HG02763 (cell line): ENCODE measurements around the gene VPS33A.
"Not testable (repeated sequence)": the region's sequence is repeated elsewhere in the genome, so short reads cannot be mapped to it uniquely, and the experiment has no call there.

ENCODE experiments used
- ATAC-seq: cut with Tn5 transposase; IDR thresholded peaks from one replicate; pipeline ENCODE4 v1.9.1; 2021; ENCODE audit warnings: mild to moderate bottlenecking, moderate library complexity; ENCODE audit not compliant: unreplicated experiment

Gene VPS33A

DNA sequence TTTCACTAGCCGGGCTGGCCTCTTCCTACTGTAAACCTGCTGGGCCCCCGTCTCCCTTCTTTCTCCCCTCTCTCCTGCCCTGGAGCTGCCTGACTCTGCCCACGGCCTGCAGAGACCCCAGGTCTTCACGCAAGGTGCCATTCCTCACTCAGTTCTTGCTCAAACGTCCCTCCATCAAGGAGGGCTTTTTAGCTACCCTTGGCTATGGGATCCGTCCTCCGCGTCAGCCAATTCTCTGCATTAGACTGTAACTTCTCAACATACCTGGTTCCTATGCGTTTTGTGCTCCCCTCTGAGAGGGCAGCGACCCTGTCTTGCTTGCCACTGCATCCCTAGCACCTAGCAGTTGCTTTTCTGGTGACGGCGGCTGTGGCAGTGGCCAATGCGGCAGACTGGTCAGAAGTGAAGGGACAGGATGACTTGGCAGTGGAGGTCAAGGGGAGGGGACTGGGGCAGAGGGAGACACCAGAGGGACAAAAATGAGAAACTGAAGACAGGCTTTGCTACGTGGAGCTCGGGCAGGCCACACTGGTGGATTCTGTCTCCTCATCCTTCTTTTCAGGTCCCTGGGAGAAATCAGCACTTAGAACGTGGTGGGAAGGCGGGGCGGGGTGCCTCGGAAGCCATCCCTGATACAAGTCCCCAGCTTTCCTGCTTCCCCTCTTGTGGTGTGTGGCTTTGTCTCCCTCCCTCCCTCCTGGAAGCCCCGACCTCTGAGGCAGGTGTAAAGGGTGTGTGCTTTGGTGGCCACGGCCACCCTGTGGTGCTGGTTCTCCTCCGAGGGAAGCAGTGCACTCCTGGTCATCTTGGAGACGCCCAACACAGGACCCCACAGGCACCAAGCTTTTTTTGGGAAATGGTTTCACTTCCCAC, 61.0 kb downstream of the VPS33A start:
- no peak for ATAC-seq

DNA sequence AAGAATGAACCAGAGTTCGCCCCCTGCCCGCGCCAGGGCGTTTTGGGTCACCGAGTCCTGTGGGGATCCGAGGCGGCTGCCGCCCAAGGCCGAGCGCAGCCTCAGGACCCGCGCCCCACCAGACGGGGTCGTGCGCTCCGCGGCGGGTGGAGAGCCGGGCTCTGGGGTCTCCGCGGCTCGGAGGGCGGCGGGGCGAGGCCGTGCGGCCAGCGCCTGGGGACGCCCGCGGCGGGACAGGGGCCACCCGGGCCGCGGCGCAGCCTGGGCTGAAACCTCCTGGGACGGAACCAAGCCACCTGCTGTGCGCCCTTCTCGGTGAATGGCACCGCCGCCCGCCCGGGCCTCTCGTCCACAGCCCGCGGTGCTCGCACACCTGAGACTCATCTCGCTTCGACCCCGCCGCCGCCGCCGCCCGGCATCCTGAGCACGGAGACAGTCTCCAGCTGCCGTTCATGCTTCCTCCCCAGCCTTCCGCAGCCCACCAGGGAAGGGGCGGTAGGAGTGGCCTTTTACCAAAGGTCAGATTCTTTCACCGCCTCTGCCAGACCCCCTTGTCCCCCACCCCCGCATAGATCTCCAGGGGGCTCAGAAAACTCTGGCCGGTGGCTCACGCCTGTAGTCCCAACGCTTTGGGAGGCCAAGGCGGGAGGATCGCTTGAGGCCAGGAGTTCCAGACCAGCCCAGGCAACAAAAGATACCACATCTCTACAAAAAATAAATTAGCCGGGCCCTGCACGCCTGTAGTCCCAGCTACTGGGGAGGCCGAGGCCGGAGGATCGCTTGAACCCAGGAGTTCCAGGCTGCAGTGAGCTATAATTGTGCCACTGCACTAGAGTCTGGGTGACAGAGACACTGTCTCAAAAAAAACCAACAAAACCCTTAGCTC, 61.9 kb downstream of the VPS33A start:
- ATAC-seq: no peak

DNA sequence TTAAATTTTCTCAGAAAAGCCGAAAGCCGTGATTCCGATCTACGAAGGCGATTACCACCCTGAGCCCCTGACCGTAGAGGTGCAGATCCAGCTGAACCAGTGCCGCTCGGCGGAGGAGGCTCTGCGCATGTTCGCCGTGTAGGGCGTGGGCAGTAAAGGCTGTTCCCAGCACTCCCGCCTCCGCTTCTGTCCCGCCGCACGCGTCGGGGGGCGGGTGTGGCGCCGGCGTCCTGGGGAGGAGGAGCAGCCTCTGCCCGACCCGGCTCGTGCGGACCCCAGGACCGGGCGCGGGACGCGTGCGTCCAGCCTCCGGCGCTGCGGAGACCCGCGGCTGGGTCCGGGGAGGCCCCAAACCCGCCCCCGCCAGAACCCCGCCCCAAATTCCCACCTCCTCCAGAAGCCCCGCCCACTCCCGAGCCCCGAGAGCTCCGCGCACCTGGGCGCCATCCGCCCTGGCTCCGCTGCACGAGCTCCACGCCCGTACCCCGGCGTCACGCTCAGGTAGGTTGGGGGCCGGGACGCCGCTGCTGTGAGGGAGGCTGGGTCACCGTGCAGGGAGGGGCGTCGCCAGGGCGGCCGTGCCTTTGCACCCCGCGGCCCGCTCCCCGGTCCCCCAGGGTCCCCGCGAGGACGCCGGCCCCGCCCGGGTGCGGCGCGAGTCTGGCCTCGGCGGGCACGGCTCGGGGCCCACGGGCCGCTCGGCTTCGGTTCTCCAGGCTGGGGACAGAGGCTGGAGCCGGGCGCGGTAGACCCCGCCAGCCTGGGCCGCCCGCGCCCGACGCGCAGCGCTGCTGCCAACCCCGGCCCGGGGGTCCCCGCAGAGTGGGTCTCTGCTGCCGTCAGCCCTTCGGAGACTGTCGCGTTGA, 62.8 kb downstream of the VPS33A start, which contains the start of gene B3GNT4:
Gene B3GNT4 (plus strand): TSS at position 409 of the 866 bp plus-strand sequence. CDS start 910 bp downstream, outside the sequence.
- no peak for ATAC-seq

DNA sequence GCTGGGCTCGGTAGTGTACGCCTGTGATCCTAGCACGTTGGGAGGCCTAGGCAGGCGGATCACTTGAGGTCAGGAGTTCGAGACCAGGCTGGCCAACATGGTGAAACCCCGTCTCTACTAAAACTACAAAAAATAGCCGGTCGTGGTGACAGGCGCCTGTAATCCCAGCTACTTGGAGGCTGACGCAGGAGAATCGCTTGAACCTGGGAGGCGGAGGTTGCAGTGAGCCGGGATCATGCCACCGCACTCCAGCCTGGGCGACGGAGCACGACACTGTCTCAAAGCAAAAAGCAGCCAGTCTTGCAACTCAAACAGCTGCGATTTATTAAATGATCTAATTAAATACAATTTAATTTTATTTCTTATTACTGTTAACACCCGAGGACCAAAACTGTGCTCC, 63.5 kb downstream of the VPS33A start:
- ATAC-seq: not testable (repeated sequence)

DNA sequence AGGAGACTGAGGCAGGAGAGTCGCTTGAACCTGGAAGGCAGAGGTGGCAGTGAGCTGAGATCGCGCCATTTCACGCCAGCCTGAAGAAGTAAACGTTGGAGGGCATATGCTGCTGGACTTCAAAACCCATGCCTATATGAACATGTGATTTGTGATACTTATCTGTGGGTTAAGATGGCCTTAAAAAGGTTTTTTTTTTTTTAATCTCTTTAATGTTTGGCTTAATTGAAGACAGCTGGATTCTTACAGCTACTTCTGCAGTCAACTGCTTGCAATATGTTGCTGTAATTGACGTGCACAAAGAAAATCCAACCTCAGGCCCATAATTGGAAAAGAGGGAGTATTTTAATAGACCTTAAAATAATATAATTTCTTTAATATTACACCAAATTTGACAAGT, 64.3 kb downstream of the VPS33A start:
- ATAC-seq: no peak

DNA sequence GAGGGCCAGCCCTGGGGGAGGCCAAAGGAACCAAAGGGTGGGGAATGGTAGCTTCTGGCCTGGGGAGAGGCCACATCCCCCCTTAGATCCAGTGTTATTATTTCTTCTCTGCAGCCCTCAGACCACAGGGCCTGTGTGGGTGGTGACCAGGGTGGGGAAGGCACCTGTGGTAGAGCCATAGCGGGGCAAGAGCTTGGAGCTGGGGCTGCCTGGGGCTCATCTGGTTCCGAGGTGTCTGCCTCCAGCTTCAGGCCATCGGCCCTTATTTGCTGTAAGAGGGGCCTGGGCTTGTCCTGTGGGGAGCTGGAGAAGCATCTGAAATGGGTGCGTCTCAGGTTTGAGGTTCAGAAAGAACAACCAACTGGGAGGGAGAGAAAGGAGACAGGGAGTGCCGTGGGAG, 64.9 kb downstream of the VPS33A start:
- no peak for ATAC-seq

DNA sequence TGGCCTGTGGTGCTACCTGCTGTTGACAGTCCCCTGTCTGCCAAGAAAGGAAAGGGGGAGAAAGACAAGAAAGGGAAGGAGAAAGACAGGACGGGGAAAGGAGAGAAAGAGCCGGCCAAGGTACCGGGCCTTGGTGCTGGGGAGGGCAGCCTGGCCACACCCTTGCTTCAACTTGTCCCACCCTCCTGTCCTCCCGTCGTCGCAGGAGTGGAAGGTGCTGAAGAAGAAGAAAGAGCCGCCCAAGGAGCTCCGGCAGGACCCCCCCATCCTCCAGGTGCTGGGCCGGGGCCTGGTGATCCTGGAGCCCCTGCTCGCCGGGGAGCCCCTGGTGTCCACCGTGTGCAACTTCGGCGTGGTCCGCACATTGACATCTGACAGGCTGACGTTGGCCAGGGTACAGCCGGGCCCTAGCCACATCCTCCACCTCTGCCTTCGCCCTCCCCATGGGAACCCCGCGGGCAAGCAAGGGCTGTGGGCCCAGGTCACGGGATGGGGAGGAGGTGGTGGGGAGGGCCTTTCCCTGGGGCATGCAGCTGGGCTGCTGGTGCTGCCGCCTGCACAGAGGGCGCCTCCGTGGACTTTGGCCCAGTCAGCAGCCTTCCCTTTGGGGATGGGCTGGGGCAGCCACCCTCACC, 65.6 kb downstream of the VPS33A start:
- ATAC-seq: no peak

DNA sequence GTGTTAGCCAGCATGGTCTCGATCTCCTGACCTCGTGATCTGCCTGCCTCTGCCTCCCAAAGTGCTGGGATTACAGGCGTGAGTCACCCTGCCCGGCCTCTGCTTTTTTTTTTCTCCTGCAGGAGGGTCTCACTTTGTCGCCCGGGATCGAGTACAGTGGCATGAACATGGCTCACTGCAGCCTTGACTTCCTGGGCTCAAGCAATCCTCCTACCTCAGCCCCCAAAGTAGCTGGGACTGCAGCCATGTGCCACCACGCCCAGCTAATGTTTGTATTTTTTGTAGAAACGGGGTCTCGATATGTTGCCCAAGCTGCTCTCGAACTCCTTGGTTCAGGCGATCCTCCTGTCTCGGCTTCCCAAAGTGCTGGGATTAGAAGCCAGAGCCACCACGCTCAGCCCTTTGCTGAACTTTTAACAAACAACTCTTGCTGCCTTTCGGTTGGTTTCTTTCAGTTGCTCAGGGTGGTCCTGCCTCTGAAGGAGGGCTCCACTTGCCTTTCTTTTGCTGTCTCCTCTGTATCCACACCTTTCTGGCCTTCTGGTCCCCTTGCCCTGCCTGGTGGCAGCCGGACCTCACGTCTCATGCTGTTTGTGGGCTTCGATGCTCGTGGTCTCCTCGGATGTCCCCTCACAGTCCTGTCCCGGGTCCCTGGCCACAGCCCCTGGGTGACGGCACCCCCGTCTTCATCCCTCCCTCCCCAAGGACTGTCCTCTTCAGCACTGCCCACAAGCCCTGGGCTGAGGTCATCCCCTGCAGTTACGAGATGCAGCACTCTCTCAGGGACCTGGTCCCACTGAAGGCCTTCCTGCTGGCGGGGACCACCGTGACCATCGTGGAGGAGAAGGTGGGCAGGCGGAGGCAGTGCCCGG, 66.6 kb downstream of the VPS33A start:
- ATAC-seq: no peak

DNA sequence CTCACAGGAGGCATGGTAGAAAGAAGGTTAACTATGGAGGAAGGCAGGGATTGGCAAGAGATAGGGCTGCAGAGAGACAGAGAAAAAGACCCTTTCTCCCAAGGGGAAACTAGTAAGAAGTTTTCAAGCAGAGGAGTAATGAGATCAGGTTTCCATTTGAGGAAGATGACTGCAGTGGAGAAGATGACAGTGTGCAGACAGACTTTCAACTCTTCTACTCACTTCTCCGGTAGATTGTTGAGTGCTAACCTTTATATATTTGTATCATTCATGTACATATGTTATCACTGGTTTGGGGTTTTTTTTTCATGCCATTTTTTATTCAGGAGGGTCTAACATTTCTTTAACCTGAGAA, 68.7 kb downstream of the VPS33A start:
- ATAC-seq: no peak

DNA sequence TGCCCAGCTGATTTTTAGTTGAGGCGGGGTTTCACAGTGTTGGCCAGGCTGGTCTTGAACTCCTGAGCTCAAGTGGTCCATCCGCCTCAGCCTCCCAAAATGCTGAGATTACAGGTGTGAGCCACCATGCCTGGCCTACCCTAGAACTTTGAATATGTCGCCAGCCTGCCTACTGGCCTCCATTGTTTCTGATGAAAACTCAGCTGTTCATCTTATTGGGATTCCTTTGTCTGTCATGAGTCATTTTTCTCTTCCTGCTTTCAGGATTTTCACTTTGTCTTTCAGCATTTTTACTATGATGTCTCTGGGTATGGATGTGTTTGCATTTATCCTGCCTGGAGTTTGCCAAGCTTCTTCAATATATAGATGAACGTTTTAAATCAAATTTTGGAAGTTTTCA, 70.9 kb downstream of the VPS33A start:
- ATAC-seq: no peak

DNA sequence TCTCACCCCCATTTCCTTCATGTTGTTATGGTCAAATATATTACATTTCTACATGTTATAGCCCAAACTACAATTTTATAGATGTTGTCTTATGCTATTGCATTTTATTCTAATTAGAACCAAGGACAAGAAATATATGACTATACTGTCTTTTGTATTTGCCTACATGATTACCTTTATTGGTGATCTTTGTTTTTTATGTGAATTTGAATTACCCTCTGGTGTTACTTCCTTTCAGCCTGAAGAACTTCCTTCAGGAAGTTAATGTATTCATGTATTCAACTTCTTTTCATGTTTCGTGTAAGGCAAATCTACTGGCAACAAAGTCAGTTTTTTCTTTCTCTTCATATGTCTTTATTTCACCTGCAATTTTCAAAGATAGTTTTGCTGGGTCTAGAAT, 71.5 kb downstream of the VPS33A start:
- ATAC-seq: no peak

DNA sequence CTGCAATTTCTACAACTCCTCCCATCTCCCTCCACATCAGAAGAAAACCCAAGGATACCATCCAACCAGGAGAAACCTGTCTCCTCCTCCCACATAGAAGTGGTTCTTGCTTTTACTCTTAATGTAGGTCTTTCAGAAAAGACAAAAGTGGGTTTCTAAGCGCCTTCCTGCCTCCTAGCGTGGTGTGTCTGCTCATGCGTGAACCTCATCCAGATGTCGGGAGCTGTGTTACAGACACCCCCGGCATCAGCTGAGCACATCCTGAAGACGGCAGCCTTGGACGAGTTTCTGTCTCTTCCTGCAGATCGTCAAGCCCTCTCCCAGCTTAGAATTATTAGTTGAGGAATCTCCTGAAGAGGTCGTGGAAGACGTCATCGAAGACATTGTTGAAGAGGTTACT, 73.9 kb downstream of the VPS33A start:
- ATAC-seq: no peak

DNA sequence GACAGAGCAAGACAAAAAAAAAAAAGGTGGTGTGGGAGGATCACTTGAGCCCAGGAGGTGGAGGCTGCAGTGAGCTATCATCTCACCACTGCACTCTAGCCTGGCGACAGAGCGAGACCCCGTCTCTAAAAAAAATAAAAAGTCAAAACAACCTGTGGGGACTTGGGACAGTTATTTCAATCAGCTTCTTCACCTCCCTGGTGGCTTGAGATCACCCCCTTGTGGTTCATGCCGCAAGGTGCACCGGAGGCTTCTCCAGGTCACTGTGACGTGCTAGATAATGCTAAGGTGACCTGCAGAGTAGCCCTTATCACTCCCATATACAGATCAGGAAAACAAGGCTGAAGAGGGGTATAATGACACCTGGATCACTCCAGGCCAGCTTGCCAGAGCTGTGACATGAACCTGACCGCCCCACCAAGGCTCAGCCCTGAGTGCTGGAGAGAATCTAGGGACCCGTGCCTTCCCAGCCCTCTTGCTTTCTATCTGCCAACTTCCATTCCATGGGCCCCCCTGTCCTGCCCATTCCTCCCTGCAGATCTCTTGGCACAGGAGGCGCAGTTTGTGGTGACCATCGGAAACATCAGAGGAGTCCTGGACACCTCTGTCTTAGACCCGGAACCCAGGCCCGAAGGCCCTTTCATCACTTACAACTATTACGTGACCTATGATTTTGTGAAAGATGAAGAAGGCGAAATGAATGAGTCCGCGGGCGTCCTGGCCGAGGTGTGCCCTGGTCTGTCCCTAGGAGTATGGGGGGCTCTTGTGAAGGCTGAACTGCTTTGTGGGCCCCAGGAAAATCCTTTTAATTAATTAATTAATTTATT, 75.2 kb downstream of the VPS33A start:
- no peak for ATAC-seq

DNA sequence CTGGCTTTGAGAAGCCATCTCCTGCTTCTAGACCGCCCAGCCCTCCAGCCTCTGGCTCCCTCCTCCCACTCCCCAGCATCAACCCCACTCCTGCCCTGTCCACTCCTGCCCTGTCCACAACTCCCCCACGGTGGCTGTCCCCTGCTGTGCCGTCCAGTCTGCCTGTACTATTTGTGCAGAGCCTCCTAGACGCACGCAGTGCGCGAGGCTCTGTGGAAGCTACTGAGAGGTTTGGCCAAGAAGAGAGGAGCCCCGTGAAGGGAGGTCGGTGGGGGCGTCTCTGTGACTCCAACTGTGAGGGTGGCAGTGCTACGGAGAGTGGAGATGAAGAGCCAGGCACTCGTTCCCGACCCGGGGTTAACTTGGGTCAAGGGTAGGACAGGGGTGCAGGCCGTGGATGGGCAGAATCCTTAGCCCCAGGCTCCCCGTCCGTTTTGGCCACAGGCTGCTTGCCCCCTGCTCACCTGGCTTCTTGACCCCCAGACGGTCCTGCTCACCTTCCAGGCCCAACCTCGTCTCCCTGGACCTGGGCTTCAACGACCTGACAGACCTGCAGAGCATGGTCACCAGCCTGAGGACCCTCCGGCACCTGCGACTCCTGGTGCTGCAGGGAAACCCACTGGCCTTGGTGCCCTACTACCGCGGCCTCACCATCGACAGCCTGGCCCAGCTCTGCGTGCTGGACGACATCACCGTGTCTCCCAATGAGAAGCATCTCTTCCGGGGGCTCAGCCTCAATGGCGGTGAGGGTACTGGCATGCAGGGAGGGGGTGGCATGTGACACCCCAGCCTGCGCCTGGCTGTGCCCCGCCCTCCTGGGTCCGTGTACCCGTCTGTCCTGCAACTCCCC, 76.4 kb downstream of the VPS33A start:
- ATAC-seq: no peak

DNA sequence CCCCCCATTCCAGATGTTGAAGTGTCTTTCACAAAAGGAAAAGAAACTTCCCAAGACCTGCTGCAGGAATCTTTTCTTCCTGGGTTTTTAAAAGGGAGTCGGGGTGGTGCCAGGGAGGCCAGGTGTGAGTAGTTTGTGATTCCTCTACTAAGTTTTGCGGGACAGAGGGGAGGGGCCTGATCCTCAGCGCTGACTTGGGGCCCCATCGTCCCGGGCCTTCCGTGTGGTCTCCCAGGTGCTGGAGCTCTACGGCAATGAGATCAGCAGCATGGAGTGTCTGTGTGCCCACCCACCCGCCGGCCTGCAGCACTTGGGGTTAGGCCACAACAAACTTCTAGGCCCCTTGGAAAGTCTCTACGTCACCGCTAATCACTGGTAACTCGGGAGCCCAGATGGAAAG, 78.8 kb downstream of the VPS33A start:
- ATAC-seq: no peak

DNA sequence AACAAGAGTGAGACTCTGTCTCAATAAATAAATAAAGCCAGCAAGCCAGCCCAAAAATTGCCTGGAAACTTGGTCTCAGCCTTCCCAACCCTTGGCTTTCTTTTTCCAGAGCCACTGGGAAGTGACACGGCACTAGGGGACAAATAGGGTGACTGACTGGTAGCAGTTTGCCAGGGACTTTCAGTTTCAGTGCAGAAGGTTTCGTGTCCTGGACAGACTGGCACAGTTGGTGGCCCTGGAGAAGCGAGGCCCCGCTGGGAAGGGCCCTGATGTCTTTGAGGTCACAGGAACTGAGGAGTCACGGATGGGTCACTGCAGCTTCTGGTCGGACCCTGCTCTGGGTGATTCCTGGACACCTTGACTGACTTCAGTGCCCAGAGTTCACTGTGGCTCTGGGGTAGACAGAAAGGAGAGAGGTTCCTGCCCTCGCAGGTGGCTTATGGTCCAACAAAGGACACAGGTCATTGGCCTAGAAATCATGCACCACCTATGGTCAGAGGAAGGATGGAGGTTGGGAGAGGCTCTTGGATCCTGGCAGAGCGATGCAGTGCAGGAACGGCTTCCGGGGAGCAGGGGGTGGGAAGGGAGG, 80.7 kb downstream of the VPS33A start:
- ATAC-seq: no peak

DNA sequence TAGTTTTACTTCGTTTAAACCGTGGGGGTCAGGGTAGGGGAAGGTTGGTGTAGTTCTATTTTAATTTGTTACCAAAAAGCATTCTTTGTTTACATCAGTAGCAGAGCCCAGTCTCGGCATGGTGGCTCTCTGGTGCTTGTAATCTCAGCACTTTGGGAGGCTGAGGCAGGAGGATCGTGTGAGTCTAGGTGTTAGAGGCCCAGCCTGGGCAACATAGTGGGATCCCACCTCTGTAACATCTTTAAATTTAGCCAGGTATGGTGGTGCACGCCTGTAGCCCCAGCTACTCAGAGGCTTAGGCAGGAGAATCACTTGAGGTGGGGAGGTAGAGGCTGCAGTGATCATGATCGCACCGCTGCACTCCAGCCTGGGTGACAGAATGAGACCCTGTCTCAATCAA, 81.2 kb downstream of the VPS33A start:
- no peak for ATAC-seq
